ENCODE data around the gene PRPF8.
"Not testable (repeated sequence)": the region's sequence is repeated elsewhere in the genome, so short reads cannot be mapped to it uniquely, and the experiment has no call there.

The PRPF8 gene

DNA sequence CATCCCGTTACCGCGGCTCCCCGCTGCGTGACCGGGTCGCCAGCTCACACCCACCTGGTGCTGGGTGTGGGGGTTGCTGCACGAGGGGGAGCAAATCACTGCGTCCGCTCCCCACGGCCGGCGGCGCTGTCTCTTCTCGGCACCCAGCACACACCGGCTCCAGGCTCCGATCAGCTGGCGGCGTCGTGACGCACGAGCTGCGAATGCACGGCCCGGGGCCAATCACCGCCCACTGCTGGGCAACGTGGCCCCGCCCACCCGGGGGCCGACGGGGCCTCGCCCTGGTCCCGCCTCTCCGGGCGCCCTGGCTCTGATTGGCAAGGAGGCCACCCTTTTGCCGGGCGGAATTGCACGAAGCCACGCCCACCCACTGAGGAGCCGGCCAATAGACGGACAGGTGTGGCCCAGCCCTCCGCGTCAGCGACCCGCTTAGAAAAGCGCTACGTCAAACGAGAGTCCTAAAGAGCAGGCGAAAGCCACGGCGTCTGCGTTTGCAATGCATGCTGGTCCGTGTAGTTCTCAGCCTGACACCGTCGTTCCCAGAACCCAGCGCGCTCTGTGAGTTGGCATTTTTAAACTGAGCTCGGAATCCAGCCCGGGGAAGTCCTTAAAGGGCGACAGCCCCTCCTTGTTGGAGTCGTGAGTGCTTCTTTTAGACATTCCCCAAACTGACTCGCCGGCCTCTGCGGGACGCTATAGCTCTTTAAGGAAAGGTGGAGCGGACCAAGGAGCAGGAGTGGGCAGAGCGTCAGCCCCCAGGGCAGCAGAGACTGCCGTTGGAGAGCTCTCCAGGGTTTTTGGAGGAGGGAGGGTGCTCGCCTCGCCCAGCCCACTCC lies 31.6 kb upstream of the PRPF8 start:
- peak; percentile 100 for DNase-seq

DNA sequence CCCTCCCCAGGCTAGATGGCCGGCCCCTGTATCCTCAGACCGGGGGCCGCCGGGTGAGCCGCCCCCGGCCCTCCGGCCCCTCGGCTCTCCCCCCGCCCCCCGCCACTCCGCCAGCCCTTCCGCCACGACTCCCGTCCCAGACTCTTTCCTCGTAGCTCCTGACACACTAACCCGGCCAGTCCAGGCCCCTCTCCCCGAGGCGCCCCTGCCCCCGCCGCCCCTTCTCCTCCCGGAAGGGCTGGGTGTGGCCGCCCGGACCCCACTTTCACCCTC lies 31.1 kb upstream of the PRPF8 start:
- DNase-seq: no peak

DNA sequence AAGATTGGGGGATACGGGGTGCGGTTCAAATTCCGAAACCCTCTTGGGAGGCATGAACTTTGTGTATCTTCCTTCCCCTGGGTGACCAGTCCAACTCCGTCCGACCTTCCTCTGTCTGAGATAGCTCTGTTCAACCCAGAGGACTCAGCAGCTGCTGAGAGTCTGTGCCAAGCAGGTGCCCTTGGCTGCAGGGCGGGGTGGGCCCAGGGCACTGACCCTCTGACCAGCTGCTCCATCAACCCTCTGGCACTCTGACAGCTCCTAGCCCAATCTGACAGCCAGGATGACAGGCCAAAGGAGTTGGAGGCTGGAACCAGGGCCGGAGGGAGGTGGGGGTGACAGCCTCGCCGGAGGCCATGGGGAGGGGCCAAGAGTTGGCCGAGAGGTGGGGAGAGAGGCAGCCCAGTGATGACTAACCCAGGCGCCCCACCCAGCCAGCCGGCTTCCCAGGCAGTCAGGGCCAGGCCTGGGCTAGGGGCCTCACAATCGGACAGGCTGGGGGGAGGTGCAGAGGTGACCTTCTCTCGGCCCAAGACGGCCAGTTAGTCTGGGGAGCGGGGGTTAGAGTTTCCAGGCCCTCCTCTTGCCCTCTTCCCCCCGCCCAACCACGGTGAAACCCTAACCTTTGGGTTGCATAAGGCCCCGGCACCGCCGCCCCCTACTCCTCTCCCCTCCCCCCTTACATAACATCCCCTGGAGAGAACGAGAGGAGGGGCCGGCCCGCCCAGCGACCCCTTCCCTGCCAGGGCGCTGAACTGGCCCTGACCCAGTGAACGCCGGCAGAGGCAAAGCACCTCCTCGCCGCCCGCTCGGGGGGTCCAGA lies 30.5 kb upstream of the PRPF8 start:
- DNase-seq: no peak

DNA sequence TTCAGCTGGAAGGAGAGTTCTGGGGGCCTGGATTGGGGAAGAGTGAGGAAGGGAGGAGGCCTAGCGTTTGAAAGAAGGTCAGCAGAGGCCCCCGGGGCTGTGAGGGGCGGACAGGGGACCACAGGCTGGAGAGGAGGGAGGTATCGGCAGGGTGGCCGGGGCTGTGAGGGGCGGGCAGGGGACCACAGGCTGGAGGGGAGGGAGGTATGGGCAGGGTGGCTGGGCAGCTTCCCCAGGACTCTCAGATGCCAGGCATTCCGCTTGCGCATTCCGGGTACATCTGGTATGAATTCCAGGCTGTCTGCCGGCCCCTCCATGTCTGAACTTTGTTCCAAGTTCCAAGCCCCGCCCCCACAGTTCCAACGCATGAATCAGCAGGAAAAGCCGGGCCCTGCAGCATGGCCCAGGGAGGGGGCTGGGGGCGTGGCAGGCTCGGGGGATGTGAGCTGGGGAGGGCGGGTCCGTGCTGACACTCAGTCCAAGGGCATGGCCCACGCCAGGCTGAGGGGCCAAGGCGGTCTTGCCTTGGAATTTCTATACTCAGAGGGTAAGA lies 29.8 kb upstream of the PRPF8 start:
- no peak for DNase-seq

DNA sequence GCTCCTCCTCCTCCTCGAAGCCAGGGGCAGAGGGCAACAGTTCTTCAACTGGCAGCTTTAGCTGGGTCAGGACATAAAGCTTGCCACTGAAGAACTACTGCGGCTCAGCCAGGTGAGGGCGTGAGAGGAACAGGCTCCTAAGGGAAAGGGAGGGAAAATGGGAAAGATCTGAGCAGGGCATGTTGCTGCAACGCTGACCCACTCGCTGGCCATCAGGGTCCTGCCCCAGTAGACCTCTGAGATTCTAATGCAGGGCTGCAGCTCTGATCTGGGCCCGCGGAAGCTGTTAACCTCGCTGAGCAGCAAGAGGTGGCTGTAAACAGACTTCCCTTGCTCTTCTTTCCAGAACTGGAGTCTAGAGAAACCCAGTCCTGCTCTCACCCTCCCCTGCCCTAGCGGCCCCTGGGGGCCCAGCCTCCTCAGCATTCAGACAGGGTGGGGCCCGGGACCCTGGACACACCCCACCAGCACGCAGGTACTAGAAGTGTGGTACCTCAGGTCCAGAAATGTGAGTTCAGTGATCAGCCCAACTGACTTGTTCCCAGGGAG lies 29.3 kb upstream of the PRPF8 start:
- DNase-seq: no peak

DNA sequence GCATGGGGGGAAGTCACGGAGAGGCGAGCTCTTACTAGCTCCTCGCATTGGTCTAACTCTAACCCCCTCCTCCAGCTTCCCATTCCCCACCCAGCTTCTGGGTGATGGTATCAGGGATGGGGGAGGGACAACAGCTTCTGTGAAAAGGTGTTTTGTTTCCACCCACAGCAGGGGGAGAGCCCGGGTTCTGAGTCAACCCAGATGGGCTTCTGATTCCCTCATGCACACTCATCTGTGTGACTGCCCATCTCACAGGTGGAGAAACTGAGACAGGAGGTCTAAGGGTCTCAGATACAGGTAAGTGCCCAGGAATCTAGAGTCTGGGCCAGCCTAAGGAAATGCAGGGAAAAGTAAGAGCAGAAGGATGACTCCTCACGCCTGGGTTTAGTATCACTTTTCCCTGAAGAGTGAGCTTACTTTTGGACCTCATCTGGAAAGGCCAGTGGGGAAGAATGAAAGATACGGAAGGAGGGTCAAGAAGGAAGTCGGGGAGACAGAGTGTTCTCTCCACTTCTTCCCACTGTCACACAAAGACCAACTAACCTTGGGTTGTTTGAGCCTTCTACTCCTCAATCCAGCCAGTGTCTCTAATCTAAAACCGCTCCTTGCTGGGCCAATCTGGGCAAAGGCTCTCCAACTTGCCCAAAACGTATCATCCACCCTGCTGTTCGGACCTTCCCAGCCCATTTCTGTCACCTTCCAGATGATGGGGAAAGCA lies 28.7 kb upstream of the PRPF8 start:
- no peak for DNase-seq

DNA sequence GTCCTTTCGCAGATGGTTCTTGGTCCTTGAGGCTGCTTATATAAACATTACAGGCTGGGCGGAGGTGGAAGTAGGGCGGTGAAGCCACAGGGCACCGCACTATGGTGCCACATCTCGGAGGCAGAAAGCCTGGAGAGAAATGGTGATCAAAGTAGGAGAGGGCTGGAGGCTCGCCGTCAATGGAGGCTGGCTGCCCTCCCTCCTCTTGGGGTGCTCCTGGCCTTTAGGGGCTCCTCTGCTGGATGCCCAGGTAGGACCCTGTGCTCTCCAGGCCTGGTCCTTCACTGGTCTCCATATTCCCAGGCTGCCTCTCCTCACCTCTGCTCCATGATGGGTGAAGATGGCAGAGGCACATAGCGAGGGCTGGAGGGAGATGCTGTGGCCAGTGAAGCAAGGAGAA lies 27.6 kb upstream of the PRPF8 start:
- DNase-seq: no peak

DNA sequence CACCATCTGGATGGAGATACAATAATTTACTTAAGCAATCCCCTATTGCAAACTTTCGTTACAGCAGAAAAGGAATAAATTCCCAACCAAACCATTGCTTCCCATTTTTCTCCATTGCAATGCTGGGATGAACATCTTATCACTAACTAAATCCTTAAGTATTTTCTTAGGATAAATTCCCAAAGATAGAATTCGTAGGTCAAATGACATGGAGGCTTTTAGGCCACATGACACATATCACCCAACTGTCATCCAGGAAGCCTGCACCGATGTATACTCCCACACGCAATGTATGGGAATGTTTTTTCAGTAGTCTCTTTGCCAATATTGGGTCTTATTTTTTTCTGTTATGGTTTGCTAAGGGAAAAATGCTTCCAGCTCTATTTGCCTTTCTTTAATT lies 27.1 kb upstream of the PRPF8 start:
- no peak for DNase-seq

DNA sequence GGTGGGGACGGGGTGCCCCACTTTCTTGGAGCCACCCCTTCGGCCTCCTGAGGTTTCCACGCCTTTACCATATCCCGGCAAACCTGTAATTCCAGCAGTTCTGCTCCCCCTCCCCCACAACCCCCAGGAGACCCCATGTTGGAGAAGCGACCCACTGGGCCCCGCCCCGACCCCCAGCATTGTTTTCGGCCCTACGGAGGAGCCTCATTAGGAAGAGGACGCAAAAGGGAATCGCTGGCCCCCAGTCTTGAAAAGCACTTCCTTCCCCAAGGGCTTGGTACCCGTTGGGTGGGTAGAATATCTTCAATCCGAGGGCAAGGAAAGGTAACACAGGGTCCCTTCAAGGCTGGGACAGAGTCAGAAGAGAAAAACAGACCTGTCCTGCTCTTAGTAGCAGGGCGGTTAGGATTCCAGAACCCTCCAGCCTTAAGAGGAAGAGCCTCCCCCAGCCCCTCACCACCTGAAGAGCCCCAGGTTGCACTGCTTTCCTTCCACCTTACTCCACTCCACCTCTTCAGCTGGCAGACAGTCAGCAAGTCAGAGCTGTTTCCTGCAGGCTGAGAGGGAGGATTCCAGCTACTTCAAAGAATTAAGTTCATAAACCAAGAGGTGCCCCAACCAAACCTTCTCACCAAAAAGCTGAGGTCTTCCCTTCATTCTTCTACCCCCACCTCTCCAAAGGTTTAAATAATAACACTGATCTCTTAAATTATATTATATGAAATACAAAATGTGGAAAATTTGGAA lies 26.3 kb upstream of the PRPF8 start:
- no peak for DNase-seq

DNA sequence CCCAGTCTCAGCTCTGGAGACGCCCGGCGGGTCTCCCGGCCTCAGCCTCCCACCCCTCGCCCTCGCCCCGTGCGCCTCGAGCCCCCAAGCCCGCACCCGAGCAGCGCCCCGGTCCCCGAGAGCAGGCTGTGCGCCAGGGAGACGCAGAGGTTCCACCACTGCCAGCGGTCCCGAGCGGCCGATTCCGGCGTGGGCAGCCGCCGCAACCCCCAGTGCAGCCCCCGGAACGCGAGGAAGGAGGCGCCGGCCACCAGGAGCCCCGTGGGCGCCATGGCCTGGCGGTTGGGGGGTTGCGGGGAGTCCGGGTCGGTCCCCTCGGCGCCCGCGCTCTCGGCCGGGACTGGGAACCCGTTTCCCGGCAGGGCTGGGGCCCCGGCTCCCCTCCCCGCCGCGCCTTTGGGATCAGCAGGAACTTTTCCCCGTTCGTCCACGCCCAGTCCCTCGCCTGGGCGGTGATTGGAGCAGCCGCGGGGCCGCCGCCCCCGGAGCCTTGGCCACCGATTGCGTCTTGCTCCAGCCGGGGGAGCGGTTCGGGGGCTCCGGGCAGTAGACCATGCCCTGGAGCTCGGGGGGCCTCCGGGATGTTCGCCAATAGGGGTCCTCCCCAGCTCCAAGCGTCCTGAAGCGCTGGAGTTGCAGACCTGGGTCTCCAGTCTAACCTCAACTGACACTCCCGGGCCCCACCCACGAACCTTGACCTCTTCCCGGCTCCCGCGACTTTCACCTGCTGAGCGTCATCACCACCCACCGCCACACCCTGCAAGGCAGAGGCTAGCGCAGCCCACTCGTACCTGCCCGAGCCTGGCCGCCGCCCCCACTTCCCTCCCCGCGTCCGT lies 25.5 kb upstream of the PRPF8 start, which contains the start of gene TLCD2:
Gene TLCD2 (minus strand): TSS at position 407 of the 836 bp plus-strand sequence. CDS start 135 bp downstream, at position 272.
- no peak for DNase-seq

DNA sequence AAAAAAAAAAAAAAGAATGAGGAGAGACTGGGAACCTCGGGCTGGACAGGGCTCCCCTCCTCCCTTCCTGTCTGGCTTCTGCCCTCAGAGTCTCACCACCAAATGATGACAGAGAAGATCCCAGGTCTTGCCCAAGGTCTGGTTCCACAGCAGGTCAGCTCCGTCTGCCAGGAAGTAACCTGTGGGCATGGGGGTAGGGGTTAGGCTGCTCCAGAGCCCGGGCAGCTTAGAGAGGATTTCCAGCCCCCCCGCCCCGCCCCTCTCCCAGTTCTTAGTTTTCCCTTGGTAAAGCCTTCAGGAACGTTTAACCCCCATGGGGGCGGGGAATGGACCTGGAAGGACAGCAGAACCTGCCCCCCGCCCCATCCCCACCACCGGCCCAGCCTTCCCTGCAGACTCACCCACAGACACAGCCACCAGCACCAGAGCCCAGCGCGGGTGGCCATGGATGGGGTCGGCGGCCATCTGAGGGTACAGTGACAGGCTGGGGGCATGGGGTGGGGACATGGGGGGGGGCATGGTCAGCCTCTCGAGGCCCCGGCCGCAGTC lies 24.8 kb upstream of the PRPF8 start:
- peak; percentile 46 for DNase-seq

DNA sequence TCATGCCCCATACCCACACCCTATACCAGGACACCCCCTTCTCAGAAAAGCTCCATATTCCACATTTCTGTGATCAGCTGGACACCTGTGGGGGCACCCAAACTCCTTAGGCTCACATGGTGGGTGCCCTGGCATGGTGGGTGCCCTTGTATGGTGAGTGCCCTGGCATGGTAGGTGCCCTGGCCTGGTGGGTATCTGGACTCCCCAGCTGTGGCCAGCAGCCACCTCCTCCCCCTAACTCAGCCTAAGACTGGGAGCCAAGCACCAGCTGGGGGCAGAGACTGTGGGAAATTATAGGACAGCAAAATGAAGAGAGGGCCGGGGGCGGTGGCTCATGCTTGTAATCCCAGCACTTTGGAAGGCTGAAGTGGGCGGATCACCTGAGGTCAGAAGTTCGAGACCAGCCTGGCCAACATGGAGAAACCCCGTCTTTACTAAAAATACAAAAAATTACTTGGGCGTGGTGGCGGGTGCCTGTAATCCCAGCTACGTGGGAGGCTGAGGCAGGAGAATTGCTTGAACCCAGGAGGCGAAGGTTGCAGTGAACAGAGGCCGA lies 24.2 kb upstream of the PRPF8 start:
- not testable (repeated sequence) for DNase-seq

DNA sequence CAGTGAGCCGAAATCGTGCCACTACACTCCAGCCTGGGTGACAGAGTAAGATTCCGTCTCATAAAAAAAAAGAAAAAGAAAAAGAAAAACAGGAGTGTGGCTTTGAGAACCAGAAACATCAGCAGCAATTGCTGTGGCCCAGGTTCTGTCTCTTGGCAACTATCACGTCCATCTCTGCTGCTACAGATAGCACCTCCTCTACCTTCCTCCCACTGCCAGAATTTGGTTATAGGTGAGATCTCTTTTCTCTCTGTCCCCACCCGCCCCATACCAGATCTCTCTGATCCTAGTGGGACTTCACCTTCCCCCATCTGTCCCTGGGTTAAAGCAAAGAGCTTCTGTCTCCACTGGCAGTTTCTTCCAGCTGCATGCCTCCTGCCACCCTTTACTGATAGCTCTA lies 22.4 kb upstream of the PRPF8 start:
- no peak for DNase-seq

DNA sequence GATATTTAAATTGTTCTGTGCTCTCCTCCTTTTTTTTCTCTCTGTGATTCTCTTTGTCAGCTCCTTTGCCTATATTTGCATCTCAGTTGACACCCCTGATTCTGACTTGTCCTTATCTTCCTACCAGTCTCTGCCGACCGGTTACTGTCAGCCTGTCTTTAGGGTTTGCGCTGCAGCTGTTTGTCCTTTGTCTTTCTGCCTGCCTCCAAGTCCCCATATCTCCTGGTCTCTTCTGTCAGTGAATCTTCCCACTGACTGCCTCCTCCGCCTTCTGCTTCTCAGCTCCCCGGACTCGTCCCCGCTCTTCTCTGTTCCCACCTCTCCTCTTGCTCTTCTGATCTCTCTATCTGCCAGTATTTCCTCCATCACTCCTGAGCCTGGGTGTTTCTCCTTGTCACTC lies 20.3 kb upstream of the PRPF8 start:
- DNase-seq: no peak

DNA sequence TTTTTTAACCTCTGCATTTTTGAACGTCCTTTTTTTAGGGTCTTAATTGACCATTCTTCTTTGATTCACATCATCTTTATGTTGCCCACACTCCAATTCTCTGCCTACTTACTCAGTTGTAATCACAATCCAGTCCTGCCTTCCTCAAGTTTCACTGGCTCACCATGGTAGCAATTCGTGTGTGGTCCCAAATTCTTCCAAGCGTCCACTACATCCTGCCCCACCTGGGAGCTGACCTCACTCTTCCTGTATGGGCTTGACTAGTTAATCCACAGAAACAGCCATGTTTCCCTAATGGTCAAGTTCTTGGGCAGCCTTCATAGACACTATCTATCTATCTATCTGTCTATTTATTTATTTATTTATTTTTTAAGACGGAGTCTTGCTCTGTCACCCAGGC lies 18.4 kb upstream of the PRPF8 start:
- DNase-seq: no peak

DNA sequence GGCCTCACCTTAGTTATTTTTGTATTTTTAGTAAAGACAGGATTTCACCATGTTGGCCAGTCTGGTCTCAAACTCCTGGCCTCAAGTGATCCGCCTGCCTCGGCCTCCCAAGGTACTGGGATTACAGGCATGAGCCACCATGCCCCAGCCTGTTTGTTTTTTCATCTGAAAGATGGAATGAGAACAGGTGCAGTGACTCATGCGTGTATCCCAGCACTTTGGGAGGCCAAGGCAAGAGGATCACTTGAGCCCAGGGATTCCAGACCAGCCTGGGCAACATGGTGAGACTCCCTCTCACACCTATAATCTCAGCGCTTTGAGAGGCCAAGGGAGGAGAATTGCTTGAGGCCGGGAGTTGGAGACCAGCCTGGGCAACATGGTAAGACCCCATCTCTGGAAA lies 15.2 kb upstream of the PRPF8 start:
- not testable (repeated sequence) for DNase-seq

DNA sequence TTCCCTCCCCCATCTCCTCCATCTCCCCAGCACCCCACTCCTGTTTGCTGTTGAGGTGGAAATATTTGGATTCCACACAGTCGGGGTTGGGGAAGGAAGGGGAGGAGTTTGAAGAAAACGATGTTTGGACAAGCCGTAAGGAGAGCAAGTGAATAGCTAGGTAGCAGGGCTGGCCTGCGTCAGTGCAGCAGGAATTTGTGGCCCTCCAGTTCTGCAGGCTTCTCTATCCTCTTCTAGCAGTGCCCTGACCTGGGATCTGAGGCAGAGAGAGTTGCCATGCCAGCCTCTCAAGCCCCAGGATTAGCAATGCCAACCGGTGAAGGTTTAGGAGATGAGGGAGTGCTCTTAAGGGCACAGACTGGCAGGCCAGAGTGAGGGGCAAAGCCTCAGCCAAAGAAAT lies 13.0 kb upstream of the PRPF8 start:
- no peak for DNase-seq

DNA sequence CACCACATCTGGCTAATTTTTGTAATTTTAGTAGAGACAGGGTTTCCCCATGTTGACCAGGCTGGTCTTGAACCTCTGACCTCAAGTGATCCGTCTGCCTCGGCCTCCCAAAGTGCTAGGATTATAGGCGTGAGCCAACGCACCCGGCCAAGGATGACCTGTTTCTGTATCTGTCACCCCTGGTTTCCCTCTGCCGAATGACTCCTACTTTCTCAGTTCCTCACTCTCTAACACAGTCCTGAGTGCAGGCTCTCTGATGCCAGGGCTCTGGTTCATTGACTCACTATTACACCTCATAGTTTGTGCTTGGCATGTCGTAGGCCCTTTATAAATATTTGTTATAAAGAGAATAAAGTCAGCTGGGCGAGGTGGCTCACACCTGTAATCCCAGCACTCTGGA lies 10.7 kb upstream of the PRPF8 start:
- DNase-seq: peak; percentile 67

DNA sequence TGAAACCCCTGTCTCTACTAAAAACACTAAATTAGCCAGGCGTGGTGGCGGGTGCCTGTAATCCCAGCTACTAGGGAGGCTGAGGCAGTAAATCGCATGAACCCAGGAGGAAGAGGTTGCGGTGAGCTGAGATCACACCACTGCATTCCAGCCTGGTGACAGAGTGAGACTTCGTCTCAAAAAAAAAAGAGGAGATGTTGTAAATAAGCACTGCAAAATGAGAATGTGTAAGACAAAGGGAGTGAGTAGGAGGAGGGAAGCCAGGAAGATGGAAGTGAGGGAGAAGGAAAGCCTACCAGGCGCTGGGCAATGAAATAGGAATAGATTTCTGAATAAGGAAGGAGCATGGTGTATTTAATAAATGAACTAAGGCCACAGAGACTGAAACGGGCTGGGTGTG lies 8.7 kb upstream of the PRPF8 start:
- no peak for DNase-seq

DNA sequence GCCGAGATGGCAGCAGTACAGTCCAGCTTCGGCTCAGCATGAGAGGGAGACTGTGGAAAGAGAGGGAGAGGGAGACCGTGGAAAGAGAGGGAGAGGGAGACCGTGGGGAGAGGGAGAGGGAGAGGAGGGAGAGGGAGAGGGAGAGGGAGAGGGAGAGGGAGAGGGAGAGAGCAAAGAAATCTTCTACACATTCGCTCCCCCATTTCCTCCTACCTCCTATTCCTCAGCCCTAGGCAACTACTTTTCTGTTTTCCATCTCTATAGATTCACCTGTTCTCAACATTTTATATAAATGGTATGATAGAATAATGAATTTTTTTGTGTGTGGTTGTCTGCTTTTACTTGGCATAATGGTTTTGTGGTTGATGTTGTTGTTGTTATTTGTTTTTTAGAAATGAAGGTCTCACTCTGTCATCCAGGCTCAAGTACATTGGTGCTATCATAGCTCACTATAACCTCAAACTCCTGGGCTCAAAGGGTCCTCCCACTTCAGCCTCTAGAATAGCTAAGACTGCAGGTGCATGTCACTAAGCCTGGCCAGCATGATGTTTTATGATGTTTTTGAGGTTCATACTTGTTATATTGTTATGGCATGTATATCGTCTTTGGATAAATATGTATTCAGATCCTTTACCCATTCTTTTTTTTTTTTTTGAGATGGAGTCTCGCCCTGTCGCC lies 6.0 kb upstream of the PRPF8 start:
- no peak for DNase-seq
